GM18907 (cell line): ENCODE data around the gene SUPT5H.
"Not testable (repeated sequence)": the region's sequence is repeated elsewhere in the genome, so short reads cannot be mapped to it uniquely, and the experiment has no call there.

Source experiments
- ATAC-seq: cut with Tn5 transposase; IDR thresholded peaks from one replicate; pipeline ENCODE4 v1.9.1; 2021; ENCODE audit warnings: mild to moderate bottlenecking, moderate library complexity; ENCODE audit not compliant: unreplicated experiment

SUPT5H gene

GRCh38 chr19:39424934-39425333, 20.4 kb upstream of the SUPT5H start:
- no peak for ATAC-seq

GRCh38 chr19:39425744-39426143, 19.6 kb upstream of the SUPT5H start:
- ATAC-seq, result no peak

- ATAC-seq, result no peak
Measured at GRCh38 chr19:39426170-39426569, 19.2 kb upstream of the SUPT5H start.

GRCh38 chr19:39427707-39428106, 17.7 kb upstream of the SUPT5H start:
- no peak for ATAC-seq

- no peak for ATAC-seq
Measured at GRCh38 chr19:39428283-39429112, 16.9 kb upstream of the SUPT5H start.

GRCh38 chr19:39430675-39431593, 14.4 kb upstream of the SUPT5H start:
- no peak for ATAC-seq

GRCh38 chr19:39432677-39433025, 12.7 kb upstream of the SUPT5H start:
- no peak for ATAC-seq

- no peak for ATAC-seq
Measured at GRCh38 chr19:39433480-39434079, 11.8 kb upstream of the SUPT5H start.

GRCh38 chr19:39434123-39435076, 11.0 kb upstream of the SUPT5H start:
- ATAC-seq, result no peak

GRCh38 chr19:39435499-39436349, 9.7 kb upstream of the SUPT5H start, which contains the start of gene RPS16:
TSS of gene RPS16 (minus strand) at chr19:39435949. CDS start at chr19:39435895, 54 bp downstream.
- ATAC-seq, result peak; percentile 76

GRCh38 chr19:39436350-39436716, 9.0 kb upstream of the SUPT5H start:
- ATAC-seq, result no peak

GRCh38 chr19:39438270-39438934, 7.0 kb upstream of the SUPT5H start:
- no peak for ATAC-seq

- ATAC-seq, result no peak
Measured at GRCh38 chr19:39444598-39445195, 685 bp upstream of the SUPT5H start.

GRCh38 chr19:39446365-39447084, 1.1 kb downstream of the SUPT5H start:
- ATAC-seq, result no peak

GRCh38 chr19:39448271-39448670, 2.9 kb downstream of the SUPT5H start:
- no peak for ATAC-seq

GRCh38 chr19:39449116-39449797, 3.9 kb downstream of the SUPT5H start:
- ATAC-seq, result no peak

- ATAC-seq, result not testable (repeated sequence)
Measured at GRCh38 chr19:39451257-39451656, 5.9 kb downstream of the SUPT5H start.
